ENCODE data around the gene ZSCAN10. TPM values are rescaled to one million over a fixed set of nuclear protein-coding genes. Genes with fewer than 3 reads are reported as not detected.

ZSCAN10 gene
- total RNA-seq, 3 donors from 2014 or later: not detected

- Histone ChIP-seq H3K36me3 (no peaks in the 10 kb centered on the region), H3K4me3 (peak overlapping the region; percentile 61 to 81 (median 72)), H3K9me3 (no peaks in the 10 kb centered on the region), H3K27ac (peak overlapping the region; percentile 66 to 87), H3K4me1 (peaks cover 2 to 13% of the 10 kb centered on the region in 2 donors), H3K27me3 (no peaks in the 10 kb centered on the region)
- DNase-seq (ENCODE audit: low spot score in 2 of 2): peak; percentile 93 to 96
- intact Hi-C loops (cut with DNase I; ENCODE audit: low total_unique reads): no loop called here
- peak; percentile 27 to 78 (median 53) for TF ChIP-seq POLR2AphosphoS5 (IDR thresholded peaks at IDR 0.05)
- no peak for TF ChIP-seq CTCF (IDR thresholded peaks at IDR 0.05)
- no peak for TF ChIP-seq POLR2A (IDR thresholded peaks at IDR 0.05)
These were observed 25.1 kb upstream of the ZSCAN10 start for GRCh38 chr16:3123986-3124886.

DNA sequence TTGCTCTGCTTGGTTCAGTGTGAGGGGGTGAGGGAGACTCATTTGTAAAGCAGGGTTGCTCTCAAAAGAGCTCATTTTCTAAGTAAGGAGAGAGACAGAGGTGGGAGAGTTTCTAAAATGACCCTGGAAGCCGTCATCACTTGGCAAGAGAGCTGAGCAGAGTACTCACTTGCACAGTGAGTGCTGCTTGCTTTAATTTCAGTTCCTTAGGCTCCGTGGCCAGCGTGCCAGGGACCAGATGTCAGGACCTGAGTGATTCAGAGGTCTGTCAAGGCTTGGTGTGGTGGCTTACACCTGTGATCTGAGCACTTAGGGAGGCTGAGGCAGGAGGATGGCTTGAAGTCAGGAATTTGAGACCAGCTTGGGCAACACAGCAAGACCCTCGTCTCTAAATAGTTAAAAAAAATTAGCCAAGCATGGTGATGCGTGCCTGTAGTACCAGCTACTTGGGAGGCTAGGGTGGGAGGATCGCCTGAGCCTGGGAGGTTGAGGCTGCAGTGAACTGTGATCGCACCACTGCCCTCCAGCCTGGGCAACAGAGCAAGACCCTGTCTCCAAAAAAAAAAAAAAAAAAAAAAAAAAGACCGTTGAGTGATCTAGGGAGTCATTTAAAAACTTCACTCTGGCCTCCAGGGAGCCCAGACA lies 24.0 kb upstream of the ZSCAN10 start:
- Histone ChIP-seq H3K27me3 (no peaks in the 10 kb centered on the region), H3K4me1 (peaks cover 0 to 1% of the 10 kb centered on the region in 2 donors), H3K27ac (no peak overlapping the region), H3K4me3 (no peak overlapping the region), H3K9me3 (no peaks in the 10 kb centered on the region), H3K36me3 (no peaks in the 10 kb centered on the region)
- TF ChIP-seq POLR2A (IDR thresholded peaks at IDR 0.05) (no peak), POLR2AphosphoS5 (IDR thresholded peaks at IDR 0.05) (no peak), CTCF (IDR thresholded peaks at IDR 0.05) (no peak)
- intact Hi-C loops (cut with DNase I; ENCODE audit: low total_unique reads): no loop called here
- DNase-seq (ENCODE audit: low spot score in 2 of 2): no peak

- Histone ChIP-seq H3K27me3 (no peaks in the 10 kb centered on the region), H3K9me3 (no peaks in the 10 kb centered on the region), H3K27ac (no peak overlapping the region), H3K36me3 (no peaks in the 10 kb centered on the region), H3K4me1 (no peaks in the 10 kb centered on the region), H3K4me3 (no peak overlapping the region)
- TF ChIP-seq POLR2A (IDR thresholded peaks at IDR 0.05) (no peak), CTCF (IDR thresholded peaks at IDR 0.05) (no peak), POLR2AphosphoS5 (IDR thresholded peaks at IDR 0.05) (no peak)
- intact Hi-C loops (cut with DNase I; ENCODE audit: low total_unique reads): no loop called here
- DNase-seq (ENCODE audit: low spot score in 2 of 2): no peak
These were observed 22.9 kb upstream of the ZSCAN10 start for GRCh38 chr16:3121851-3122467.

DNA sequence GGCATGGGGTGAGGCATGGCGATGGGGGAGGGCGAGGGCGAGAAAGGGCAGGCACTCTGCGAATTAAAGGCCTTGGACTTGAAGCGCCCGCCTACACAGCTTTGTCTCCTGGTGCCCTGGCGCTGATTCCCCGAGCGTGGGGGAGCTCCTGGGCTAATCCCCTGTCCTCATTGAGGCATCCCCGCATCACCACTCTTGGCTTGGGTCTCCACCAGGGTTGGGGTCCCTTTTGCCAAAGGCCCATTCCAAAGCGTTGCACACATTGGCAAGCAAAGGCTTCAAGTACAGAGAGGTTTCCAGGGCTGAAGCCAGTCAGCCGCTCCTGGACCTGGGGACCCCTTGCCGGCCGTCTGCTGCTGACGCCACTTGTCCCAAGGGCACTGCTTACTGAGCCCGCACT lies 21.3 kb upstream of the ZSCAN10 start:
- DNase-seq (ENCODE audit: low spot score in 2 of 2): no peak
- intact Hi-C loops (cut with DNase I; ENCODE audit: low total_unique reads): no loop called here

More for the DNA sequence above, 21.3 kb upstream of the ZSCAN10 start:
- Histone ChIP-seq H3K9me3 (no peaks in the 10 kb centered on the region), H3K27me3 (no peaks in the 10 kb centered on the region), H3K4me3 (no peak overlapping the region), H3K4me1 (no peaks in the 10 kb centered on the region), H3K36me3 (no peaks in the 10 kb centered on the region), H3K27ac (no peak overlapping the region)
- TF ChIP-seq POLR2AphosphoS5 (IDR thresholded peaks at IDR 0.05): no peak
- TF ChIP-seq POLR2A (IDR thresholded peaks at IDR 0.05): no peak
- no peak for TF ChIP-seq CTCF (IDR thresholded peaks at IDR 0.05)

All from breast epithelium (tissue), 4 donors.